HCT116 (cell line): ENCODE results near the gene NHLRC4.

Experiments
- EZH2 ChIP-seq: fragments of 200-600 bp; sonication (generic); IDR thresholded peaks from 2 replicates; pipeline ENCODE4 v1.6.1; 2017; ENCODE audit warnings: antibody characterized with exemption, mixed run types
- JUND ChIP-seq: IDR thresholded peaks from 2 replicates; pipeline ENCODE4 v1.6.1; 2012
- POLR2A ChIP-seq: IDR thresholded peaks from 2 replicates; pipeline ENCODE4 v1.7.0; 2011; ENCODE audit warnings: borderline replicate concordance; ENCODE audit not compliant: insufficient read depth, insufficient read length; ENCODE audit errors: extremely low read depth
- POLR2AphosphoS5 ChIP-seq: IDR thresholded peaks from 2 replicates; pipeline ENCODE4 v1.6.1; 2011; ENCODE audit warnings: mild to moderate bottlenecking, low read depth, low read length, moderate library complexity
- TF ChIP-seq, protein P1 (sequence below), 3 experiments: fragments of 200-600 bp in 1 of 3; sonication (generic) in 1 of 3; IDR thresholded peaks in 2 of 3; conservative IDR thresholded peaks in 1 of 3; 2 replicates each; pipeline ENCODE4 v1.5.1; 2012 to 2017; ENCODE audit warnings: low read depth in 2 of 3, low read length in 2 of 3, antibody characterized with exemption in 1 of 3, borderline replicate concordance in 1 of 3, control low read depth in 1 of 3, mild to moderate bottlenecking in 1 of 3, mixed read lengths in 1 of 3, mixed run types in 1 of 3, moderate library complexity in 1 of 3; ENCODE audit not compliant: insufficient read depth in 1 of 3

DNA sequence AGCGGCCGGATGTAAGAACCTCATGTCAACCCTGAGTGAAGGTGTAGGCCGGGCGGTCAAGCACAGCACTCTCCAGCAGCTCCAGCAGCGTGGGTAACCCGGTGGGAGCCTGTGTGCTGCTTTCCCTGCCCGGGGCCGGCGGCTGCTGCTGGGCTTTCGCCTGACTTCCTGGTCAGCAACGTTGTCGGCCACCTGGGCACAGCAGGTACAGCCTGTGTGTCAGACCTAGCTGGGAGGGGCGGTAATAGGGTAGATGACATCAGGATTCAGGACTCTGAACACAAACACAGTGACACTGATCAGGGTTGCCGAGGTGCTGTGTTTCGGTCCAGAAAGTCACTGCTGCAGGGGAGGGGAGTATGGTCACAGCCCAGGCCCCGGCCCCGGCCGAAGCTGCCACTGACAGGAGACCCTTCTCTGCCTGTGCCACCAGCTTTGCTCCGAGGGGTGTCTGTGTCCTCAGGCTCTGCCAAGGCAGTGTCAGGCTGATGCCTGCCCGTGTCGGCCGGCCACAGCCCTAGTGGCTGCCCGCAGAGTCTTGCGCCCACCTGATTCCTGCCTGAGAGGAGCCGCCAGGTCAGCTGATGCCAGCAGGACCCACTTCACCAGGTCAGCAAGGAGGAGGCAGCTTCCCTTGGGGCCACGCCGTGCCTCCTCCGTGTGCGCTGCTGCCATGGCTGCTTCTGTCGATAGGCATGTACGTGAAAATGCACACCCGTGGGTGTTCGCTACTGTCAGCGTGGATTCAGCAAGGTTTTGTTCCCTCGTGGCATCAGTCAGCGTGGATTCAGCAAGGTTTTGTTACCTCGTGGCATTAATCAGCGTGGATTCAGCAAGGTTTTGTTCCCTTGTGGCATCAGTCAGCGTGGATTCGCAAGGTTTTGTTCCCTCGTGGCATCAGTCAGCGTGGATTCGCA lies 32.3 kb downstream of the NHLRC4 start:
- TF ChIP-seq, protein P1, sequence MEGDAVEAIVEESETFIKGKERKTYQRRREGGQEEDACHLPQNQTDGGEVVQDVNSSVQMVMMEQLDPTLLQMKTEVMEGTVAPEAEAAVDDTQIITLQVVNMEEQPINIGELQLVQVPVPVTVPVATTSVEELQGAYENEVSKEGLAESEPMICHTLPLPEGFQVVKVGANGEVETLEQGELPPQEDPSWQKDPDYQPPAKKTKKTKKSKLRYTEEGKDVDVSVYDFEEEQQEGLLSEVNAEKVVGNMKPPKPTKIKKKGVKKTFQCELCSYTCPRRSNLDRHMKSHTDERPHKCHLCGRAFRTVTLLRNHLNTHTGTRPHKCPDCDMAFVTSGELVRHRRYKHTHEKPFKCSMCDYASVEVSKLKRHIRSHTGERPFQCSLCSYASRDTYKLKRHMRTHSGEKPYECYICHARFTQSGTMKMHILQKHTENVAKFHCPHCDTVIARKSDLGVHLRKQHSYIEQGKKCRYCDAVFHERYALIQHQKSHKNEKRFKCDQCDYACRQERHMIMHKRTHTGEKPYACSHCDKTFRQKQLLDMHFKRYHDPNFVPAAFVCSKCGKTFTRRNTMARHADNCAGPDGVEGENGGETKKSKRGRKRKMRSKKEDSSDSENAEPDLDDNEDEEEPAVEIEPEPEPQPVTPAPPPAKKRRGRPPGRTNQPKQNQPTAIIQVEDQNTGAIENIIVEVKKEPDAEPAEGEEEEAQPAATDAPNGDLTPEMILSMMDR (IDR thresholded peaks at IDR 0.05 in 2 of 3, conservative IDR thresholded peaks at IDR 0.05 in 1 of 3; ENCODE audit: borderline replicate concordance in 1 of 3, insufficient read depth in 1 of 3, low read depth in 2 of 3, low read length in 2 of 3) = no peak
- no peak for TF ChIP-seq POLR2AphosphoS5
- no peak for TF ChIP-seq POLR2A
- TF ChIP-seq JUND = no peak
- TF ChIP-seq EZH2 = no peak
